ENCODE results near the gene OR6S1. TPM values are rescaled to one million over a fixed set of nuclear protein-coding genes. Genes with fewer than 3 reads are reported as not detected.
A peak's percentile ranks its signal among the peaks of the same experiment; 100 is the strongest.
"Not testable (repeated sequence)": the region's sequence is repeated elsewhere in the genome, so short reads cannot be mapped to it uniquely, and the experiment has no call there.

The OR6S1 gene
- polyA plus RNA-seq, 4 donors: not detected

DNA sequence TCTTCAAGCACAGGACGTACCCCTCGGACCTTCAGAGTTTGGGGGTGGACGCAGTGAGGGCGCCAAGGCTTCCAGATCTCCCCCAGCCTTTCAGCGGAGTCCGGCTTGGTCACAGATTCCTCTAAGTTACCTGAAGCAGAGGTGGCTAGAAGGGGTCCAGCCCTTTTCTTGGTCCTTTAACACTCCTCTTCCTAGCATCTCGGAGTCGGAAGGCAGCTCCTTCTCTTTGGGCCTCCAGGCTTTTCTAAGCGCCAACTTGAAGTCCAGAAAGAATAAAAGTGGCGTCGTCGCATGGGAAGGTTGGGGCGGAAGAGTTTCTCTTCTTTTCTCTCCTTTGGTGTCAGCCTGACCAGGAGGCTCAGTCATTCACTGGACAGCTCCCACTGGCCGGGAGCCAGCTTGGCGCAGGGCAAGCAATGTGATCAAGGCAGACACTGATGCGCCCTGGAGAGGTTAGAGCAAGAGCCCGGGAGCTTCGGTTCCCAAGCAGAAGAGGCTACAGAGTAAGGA is 9.6 kb downstream of the OR6S1 start:
- DNase-seq (ENCODE audit: low read depth in 4 of 4, low spot score in 3 of 4): no peak

DNA sequence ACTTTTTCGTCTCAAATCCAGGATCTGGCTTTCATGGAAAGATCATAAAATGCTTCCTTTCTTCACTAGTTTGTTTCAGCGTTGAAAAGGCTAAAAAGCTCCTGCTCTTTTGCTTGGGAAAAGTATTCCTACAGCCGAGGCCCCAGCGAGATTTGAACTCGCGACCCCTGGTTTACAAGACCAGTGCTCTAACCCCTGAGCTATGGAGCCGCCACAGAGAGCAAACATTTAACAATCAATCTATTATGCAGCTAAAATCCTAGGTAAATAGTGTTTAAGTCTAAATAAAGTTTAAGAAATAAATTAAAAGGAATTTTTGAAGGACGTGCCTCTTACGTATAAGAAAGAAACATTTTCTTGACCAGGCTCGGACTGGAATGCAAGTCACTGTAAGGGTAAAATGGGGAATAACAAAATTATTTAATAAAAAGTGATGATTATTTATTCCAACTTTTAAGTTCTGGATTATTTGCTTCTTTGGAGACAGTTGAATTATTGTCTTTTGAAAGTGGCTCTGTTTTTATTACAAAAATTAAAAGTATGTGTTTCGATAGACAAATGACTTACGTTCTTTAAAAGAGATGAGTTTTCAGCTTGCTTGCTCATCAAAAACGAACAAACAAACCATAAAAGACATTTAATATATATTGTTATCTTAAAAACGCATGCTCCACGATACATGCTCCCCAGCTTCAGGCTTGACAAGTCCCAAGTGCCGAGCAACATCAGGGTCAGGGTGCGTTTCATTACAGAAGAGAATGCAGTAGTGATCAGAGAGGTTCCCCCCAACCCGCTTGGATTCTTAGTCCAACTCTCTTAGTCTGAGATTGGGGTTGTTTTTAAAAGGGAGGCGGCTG is 10.2 kb downstream of the OR6S1 start:
- DNase-seq (ENCODE audit: low read depth in 4 of 4, low spot score in 3 of 4): no peak

GRCh38 chr14:20630340-20631022 is 11.0 kb downstream of the OR6S1 start:
- DNase-seq (ENCODE audit: low read depth in 4 of 4, low spot score in 3 of 4): no peak

- no peak for DNase-seq (ENCODE audit: low read depth in 4 of 4, low spot score in 3 of 4)
Measured at GRCh38 chr14:20628063-20628854, 13.2 kb downstream of the OR6S1 start.

- no peak for DNase-seq (ENCODE audit: low read depth in 4 of 4, low spot score in 3 of 4)
Measured at GRCh38 chr14:20627346-20628027, 14.0 kb downstream of the OR6S1 start.

DNA sequence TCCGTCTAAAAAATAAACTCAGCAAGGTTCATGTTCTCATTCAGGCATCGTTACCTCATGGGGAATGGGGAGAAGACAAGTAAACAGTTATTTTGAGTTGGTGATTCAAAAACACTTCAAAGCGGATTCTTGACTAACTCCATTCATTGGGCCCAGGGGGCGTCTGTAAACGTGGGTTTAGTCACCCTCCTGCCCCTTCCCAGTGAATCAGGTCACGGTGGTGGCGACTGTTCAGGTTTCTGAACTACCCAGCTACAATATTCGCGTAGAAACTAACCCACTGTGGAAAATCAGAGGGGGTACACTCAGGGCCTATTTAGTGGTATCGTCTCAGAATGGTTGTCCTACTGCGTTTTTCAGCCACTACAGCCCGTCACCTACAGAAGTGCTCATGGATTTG is 15.2 kb downstream of the OR6S1 start:
- no peak for DNase-seq (ENCODE audit: low read depth in 4 of 4, low spot score in 3 of 4)

- no peak for DNase-seq (ENCODE audit: low read depth in 4 of 4, low spot score in 3 of 4)
Measured at GRCh38 chr14:20624495-20625070, 16.9 kb downstream of the OR6S1 start.

DNA sequence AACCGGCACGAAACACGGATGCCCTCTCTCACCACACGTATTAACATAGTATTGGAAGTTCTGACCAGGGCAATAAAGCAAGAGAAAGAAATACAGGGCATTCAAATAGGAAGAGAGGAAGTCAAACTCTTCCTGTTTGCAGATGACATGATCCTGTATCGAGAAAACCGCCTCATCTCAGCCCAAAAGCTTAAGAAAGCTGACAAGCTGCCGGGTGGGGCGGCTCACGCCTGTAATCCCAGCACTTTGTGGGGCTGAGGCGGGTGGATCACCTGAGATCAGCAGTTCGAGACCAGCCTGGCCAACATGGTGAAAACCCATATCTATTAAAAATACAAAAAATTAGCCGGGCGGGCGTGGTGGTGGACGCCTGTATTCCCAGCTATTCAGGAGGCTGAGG is 17.7 kb downstream of the OR6S1 start:
- DNase-seq (ENCODE audit: low read depth in 4 of 4, low spot score in 3 of 4): no peak

- no peak for DNase-seq (ENCODE audit: low read depth in 4 of 4, low spot score in 3 of 4)
Measured at GRCh38 chr14:20622816-20623291, 18.6 kb downstream of the OR6S1 start.

GRCh38 chr14:20620798-20621478 is 20.6 kb downstream of the OR6S1 start:
- DNase-seq (ENCODE audit: low read depth in 4 of 4, low spot score in 3 of 4): no peak

GRCh38 chr14:20619688-20620087 is 21.8 kb downstream of the OR6S1 start:
- DNase-seq (ENCODE audit: low read depth in 4 of 4, low spot score in 3 of 4): not testable (repeated sequence)

DNA sequence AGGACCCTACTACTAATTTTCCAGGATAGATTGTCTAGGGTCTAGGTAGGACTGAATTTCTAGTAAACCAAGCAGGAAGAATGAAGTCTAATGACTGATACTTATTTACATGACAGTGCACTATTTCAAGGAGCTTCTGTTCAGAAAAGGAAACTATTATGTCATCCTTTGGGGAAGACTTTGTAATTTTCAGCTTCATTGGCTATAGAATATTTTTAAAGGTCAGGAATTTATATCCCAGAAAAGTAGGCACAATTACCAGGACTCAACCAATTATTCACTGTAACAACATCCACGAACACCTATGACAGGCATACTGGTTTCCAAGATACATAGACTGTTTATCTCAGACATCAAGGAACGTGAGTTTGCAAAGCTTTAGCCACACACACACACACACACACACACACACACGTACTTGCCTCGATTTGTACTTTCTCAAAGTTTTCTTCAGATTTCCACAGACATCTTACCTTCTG is 23.2 kb downstream of the OR6S1 start:
- no peak for DNase-seq (ENCODE audit: low read depth in 4 of 4, low spot score in 3 of 4)

- DNase-seq (ENCODE audit: low read depth in 4 of 4, low spot score in 3 of 4): no peak
Measured at GRCh38 chr14:20617138-20618003, 24.1 kb downstream of the OR6S1 start.

DNA sequence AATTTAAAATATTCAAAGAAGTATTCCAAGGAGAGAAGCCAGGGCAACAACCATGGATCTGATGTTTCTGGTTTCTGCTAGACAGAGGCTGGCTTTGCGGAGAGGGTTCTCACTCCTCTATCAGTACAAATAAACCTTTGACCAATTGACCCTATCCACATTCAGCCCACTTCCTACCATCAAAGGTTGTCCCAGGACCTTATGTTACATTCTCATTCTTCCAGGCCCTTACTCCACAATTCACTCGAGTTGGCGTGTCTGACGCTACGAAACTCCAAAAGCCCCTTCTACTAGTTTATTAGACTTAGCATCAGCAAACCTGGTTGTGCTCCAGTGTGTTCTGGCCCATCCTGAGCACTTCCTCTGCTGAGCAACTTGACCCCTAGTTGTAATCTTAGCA is 25.5 kb downstream of the OR6S1 start:
- no peak for DNase-seq (ENCODE audit: low read depth in 4 of 4, low spot score in 3 of 4)

DNA sequence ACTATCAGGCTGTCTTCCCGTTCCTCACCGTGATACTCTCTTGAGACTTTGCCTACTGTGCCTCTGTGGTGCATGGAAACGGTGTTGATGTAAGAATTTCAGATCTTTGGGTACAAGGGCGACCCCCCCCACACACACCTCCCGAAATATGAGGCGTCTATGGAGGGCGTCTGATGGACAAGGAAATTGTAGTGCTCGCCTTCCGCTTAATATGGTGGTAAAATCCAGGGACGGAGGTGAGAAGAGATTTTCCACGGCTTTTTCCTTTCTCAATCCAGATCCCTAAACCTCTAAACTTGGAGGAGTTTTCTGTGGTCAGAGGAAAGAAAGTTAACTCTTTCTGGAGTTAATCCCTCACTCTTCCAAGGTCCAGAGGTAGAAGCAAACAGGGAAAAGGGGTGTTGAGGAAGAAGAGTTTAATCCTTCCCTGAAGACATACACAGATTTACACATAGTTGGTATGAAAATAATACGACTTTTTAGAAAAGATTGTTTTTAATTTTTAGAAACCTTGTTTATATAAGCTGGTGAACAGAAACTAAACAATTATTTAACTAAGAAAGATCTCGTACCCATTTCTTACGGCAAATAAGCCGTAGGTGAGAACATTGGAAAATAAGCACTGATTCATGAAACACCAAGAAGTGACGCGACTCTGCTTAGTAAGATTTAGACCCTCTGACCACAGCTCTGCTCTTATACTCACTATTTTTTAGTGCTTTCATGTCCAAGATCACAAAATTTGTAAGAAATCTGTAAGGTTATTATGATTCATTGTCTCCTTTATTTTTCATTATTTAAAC is 27.3 kb downstream of the OR6S1 start:
- no peak for DNase-seq (ENCODE audit: low read depth in 4 of 4, low spot score in 3 of 4)

- DNase-seq (ENCODE audit: low read depth in 4 of 4, low spot score in 3 of 4): peak; percentile 85 to 88 (median 88)
Measured at GRCh38 chr14:20613094-20614037, 28.1 kb downstream of the OR6S1 start.

Measured in left renal pelvis (tissue), 4 donors.